ENCODE results near the gene RDH5.
"Not testable (repeated sequence)": the region's sequence is repeated elsewhere in the genome, so short reads cannot be mapped to it uniquely, and the experiment has no call there.

RDH5 gene

DNA sequence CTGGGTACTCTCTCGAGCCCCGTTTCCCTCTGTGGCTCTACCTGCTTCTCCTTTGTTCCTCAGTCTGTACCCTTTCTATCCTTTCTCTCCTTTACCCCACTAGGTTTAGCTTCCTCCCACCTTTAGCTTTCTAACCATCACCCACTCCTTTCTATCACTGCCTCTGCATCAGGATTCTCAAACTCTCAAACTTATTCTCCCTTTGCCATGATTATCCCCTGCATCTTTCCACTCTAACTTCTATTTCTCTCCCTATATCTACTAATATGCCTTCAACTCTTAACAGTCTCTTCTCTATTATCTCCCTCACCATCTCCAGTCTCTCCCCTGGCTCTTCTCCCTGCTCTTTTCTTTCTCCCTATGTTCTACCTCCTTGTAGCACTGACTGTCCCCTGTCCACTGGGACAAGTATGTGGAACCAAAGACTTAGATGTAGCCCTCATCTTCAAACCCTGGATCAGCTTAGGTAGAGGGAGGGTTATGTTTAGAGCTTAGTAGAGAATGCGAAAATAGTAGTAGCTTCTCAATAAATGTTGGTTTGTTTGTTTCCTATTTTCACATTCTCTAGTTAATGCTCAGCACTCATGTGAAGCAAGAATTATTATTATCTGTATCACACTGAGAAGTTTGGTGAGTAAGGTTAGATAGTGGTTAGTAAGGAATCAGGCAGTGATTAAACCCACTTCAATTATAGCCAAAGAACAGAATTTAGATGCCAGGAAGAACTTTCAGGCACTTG lies 26.1 kb downstream of the RDH5 start:
- no peak for DNase-seq

DNA sequence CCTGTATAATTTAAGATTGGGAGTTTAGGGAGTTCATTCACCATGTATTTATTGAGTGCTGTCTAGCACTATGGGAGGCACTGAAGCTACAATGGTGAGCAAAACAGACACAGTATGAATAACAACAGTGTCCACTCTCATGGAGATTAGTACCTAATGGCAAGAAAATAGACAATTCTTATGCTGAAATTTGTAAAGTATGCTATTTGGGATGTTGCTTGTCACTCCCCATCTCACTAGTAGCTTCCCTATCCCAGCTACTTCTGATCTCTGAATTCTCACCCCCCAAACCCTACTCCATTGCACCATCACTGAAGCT lies 26.7 kb downstream of the RDH5 start:
- DNase-seq = no peak

DNA sequence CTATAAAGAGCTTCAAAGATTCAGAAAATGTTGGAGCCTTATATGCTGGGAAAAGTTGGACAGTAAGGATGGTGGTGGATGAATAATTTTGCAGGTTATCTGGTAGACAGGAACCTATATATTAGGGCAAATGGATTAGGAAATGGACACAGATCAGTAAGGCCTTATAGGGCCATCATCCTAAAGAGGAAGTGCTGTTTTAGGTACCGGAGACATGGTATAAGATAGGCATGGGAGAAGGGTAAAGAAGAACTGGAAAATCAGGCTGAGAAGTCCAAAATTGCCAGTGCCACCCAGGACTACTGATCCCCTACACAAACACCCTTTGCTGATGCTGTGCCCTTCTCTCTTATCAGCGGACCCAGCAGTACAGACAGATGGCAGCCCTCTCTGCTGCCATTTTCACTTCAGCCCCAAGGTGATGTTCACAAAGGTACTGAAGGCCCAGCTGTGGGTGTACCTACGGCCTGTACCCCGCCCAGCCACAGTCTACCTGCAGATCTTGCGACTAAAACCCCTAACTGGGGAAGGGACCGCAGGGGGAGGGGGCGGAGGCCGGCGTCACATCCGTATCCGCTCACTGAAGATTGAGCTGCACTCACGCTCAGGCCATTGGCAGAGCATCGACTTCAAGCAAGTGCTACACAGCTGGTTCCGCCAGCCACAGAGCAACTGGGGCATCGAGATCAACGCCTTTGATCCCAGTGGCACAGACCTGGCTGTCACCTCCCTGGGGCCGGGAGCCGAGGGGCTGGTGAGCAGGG lies 28.2 kb downstream of the RDH5 start:
- DNase-seq = no peak

DNA sequence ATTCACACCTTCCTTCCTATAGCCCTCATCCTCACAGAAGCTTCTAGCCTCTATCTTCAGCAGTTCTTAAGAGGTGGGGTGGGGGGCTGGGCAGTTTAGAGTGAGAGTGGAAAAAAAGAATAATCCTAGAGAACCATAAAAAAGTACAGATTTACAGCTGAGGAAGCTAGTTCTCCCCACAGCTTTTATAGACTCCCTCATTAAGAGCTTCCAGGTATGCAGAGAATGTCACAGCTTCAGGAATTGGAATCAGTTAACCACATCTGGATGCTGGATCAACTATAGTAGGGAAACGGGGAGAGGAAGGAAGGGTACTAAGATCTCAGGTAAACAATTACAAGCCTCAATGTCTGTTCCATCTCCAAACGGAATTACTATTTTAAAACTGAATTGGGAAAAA lies 35.1 kb downstream of the RDH5 start:
- no peak for DNase-seq

DNA sequence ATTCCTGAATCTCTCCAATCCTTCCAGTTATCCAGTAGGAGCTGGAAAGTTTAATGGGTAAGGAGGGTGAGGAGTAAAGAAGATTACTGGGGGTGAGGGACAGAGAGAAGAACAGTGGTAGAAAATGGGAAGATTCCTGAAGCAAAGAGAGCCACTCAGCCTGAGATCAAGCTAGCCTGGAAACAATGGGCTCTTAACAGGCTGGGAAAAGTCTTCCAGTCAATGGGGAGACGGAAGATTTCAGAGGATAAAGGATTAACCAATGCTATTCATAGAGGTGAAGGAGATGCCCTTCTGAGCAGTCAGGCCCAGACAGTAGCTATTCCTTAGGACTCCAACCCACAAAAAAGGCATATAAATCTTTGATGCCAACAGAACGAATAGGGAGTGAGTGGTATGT lies 37.5 kb downstream of the RDH5 start:
- no peak for DNase-seq

DNA sequence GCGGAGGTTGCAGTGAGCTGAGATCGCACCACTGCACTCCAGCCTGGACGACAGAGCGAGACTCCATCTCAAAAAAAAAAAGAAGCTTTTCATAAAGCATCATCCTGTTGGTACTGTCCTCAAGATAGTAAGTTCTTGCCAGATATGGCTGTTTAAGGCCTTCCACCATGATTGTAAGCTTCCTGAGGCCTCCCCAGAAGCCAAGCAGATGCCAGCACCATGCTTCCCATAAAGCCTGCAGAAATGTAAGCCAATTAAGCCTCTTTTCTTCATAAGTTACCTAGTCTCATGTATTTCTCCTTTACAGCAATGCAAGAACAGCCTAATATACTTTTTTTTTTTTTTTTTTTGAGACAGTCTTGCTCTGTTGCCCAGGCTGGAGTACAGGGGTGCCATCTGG lies 38.4 kb downstream of the RDH5 start:
- DNase-seq = not testable (repeated sequence)

DNA sequence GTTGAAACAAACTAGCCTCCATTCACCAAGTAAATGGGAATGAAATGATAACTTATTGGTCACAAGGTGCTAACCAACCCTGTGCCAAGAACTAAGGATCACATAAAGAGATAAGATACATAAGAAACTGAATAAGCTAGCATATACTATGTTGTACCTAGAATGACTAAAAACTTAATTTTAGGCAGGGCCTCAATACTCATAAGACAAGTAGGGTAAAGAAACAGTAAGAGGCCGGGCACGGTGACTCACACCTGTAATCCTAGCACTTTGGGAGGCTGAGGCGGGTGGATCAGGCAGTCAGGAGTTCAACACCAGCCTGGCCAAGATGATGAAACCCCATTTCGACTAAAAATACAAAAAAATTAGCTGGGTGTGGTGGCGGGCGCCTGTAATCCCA lies 40.5 kb downstream of the RDH5 start:
- no peak for DNase-seq

DNA sequence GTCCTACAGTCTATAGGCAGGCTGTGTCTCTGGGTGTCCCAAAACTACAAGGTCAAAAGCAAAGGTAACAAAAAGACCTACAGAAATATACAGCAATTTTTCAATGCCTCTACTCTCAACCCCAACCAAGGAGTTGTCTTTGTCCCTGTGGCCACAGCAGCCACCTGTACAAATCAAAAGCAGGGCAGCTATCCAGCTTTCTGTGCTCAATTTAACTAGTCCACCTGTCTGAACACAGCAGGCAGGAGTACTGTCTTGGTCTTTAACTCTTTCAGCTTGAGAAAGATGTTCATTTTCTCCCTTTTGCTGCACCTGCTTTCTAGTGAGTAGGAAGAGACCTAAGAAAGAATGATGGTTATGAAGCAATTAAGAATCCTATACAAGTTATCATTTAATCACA lies 42.5 kb downstream of the RDH5 start:
- DNase-seq = no peak

DNA sequence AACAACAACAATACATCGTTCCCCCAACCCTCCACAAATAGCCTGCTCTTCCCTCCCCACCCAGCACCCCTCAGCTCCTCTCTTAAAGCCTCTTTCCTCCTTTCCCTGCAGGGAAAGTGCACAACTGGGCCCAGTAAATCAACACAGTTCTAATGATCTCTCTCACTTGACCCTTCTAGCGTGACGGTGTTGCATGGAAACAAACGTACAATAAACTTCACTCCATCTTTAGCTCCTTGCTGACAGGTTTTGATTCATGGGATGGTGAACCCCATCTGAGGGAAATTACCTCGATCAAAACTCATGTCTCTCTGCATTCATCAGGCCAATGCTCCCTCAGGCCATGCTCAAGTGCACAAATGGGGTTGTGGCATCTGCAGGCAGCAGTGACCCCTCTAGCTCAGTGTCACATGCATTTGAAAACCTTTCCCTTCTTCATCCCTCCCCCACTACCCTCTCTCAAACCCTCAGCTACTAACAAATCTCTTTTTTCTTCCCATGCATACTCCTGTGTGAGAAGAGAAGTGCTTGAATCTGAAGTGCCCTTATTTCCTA lies 45.6 kb downstream of the RDH5 start:
- no peak for DNase-seq

DNA sequence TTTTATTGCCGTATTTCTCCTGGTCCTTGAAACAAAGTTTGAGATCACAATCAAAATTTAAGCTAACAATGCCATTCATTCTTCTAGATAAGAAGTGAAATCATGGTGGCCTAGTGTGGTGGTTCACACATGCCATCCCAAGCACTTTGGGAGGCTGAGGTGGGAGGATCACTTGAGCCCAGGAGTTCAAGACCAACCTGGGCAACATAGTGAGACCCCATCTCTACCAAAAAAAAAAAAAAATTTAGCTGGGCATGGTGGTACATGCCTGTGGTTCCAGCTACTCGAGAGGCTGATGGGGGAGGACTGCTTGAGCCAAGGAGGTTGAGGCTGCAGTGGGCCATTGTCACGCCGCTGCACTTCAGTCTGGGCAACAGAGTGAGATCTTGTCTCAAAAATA lies 47.0 kb downstream of the RDH5 start:
- DNase-seq = no peak

DNA sequence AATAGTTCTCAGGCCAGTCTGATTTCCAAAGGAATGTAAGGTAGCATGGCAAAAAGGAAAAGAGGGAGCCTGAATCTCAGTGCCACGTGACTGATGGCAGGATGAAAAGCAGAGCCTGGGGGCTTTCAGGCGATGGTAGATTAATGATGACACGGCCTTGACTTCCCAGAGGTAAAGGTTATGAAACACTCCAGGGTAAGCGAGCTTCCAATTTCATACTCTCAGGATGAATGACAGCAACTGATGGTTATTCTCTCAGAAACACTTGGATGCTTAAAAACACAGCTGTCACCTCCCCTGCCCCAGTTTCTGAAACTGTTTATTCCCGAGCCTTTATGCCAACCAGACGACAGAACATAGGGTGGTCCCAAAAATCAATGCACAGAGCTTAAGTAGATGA lies 51.5 kb downstream of the RDH5 start:
- DNase-seq = no peak

Data from inflammatory macrophage (primary cell).